HG03439 (cell line): ENCODE results near the gene NOC4L.

Source experiments
- ATAC-seq: cut with Tn5 transposase; IDR thresholded peaks from one replicate; pipeline ENCODE4 v1.9.1; 2021; ENCODE audit warnings: mild to moderate bottlenecking, moderate library complexity; ENCODE audit not compliant: unreplicated experiment

NOC4L gene

DNA sequence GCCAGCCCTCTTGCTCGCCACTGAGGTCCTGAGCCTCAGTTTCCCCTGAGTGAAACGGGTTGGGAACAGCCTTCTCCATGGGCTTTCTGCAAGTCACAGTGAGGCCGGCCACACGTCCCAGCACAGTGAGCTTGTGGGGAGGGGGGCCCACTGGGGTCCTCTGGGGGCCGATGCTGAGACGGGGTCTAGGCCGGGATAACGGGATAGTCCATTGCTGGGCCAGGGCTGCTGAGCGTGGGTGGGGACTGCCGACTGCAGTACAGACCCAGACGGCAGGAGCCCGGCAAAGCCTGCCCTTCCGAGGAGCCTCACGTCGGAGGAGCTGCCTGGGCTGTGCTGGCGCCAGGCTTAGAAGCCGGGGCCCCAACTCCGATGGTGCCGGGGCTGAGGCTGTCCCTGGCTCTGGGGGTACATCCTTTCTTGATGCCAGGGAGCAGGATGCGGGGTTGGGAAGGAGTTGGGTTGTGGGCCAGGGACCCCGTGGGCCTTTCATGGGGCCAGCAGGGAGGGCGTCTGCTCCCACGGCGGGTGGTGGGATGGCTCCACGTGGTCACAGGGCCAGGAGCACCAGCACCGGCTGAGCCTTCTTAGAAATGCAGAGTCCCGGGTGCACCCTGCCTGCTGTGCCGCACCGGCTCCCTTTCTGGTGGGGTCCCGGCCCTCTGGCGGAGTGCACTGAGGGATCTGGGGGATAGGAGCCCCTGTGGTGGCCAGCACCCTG, 24.2 kb downstream of the NOC4L start:
- no peak for ATAC-seq

DNA sequence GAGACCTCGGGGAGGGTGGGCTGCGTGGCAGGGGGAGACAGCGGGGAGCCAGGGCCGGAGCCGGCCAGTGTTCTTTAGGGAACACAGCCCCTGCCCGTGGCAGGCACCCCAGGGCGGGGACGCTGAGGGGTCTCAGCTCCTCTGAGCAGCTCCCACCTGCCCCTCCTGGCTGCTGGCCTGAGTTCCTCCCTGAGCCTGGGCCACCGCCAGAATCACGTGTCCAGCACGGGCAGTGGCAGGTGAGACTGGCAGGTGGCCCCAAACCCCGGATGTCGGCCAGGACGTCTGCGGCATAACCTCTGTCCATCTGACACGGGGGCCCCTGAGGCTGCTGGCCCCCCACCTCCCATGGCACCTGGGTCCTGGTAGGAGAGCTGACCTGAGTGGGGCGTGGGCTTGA, 25.1 kb downstream of the NOC4L start:
- ATAC-seq = no peak

DNA sequence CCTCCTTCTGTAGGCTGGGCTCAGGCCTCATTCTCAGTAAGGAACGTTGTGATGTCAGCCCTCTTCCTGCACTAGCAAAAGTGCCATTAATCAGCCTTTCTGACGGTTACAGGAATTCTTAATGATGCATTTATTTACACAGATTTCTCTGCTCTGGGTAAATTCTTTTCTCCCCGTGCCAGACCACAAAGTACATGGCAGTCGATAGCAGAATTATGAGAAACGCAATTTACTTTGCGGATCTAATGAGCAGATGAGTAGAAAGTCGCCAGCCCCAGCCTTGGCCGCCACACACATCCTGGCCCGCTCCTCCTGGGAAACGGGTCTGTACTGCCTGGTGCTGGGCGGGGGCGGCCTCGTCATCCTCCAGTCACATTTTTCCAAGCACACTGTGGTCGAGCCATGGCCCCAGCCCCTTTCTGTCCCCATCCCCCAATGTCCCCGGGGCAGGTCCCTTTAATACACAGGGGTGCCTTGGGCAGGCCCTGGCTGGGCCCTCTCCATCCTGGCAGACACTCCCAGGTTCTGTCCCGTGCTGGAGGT, 25.9 kb downstream of the NOC4L start:
- ATAC-seq = no peak

DNA sequence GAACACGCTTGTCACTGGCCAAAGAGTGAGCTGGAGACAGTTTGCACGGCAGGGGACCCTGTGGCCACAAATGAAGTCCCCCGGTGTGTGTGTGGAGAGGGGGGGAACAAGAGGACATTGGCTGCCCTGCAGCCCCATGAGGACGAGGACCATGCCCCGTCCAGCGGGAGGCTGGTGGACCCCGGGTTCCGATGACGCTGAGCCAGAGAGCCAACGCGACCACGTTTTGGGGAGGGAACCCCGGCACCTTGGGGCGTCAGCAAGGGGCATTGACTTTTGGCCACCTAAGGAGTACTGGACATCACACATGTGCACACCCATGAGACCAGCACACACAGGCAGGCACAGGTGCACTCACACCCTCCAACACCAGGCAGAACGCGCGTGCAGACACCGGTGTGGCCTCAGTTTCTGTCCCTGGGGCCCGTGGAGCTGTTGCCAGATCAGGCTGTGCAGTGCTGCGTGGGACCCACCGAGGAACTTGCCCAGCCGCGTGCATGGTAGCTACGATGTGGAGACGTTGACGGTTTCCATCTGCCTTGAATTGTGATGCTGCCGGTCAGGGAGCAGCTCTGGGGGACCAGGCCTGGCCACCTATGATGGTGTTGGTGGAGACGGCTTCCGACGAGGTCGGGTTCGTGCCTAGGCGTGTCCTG, 26.5 kb downstream of the NOC4L start:
- no peak for ATAC-seq

DNA sequence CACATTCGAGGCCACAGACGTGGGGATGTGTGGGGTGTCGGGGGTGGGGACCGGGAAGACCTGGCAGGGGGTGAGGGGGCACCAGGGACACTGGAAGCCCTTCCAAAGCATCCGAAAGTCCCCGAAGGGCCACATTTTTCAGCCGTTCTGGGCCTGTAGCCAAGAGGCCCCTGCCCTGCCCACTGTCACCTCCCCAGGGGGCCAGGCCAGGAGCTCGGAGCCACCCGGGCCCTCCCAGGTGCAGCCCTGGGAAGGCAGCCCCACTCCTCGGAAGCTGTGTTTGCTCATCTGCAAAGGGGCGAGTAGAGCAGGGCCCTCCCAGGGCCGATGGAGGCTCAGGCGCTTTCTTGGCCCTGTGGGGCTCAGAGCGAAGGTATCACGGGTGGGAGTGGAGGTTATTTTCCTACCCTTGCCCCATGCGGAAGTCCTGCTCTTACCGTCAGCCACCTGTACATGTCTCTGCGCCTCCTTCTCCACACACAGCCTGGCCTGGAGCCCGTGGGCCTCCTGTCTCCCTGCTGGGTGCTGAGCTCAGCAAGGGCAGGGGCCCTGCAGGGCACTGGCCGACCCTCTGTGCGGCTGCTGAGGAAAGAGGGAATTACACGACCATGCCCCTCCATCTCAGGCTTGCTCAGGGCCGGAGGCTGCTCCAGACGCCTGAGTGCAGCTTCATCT, 27.2 kb downstream of the NOC4L start:
- ATAC-seq = no peak

DNA sequence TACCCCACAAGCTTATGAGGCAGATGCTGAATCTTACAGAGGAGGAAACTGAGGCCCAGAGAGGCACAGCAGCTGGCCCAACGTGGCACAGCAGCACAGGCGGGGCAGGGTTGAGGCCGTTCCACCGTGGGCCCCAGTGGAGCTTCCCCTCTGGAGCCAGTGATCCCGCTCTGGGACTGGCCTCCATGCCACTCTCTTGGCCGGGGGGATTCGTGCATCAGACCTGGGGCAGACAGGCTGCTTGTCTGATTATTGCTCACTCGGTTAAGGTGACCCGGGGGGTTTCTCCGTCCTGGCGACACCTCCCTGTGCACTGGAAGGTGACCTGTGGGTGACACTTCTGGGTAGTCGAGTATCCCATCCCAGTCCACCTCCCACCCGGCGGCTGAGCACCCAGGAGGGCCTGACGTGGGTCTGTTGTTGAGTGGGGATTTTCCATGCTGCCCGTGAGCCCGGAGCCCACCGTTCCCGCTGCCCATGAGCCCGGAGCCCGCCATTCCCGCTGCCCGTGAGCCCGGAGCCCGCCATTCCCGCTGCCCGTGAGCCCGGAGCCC, 27.8 kb downstream of the NOC4L start:
- ATAC-seq = no peak

DNA sequence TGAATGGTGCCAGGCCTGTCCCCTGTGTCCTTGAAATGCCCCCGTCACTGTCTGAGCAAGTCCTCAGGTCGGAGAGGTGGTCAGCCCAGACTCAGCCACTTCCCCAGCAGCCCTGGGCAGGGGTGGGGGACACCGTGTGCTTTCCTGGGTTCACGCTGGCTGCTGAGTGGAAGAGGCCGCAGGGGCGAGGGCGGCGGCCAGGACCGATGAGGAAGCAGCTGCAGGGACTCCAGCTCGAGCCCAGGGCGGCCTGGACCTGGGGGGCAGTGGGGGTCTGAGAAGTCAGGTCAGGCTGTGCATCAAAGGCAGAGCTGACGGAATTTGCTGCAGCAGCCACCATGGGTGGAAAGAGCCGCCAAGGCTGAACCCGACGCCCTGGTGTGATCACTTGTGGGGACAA, 28.4 kb downstream of the NOC4L start:
- no peak for ATAC-seq

DNA sequence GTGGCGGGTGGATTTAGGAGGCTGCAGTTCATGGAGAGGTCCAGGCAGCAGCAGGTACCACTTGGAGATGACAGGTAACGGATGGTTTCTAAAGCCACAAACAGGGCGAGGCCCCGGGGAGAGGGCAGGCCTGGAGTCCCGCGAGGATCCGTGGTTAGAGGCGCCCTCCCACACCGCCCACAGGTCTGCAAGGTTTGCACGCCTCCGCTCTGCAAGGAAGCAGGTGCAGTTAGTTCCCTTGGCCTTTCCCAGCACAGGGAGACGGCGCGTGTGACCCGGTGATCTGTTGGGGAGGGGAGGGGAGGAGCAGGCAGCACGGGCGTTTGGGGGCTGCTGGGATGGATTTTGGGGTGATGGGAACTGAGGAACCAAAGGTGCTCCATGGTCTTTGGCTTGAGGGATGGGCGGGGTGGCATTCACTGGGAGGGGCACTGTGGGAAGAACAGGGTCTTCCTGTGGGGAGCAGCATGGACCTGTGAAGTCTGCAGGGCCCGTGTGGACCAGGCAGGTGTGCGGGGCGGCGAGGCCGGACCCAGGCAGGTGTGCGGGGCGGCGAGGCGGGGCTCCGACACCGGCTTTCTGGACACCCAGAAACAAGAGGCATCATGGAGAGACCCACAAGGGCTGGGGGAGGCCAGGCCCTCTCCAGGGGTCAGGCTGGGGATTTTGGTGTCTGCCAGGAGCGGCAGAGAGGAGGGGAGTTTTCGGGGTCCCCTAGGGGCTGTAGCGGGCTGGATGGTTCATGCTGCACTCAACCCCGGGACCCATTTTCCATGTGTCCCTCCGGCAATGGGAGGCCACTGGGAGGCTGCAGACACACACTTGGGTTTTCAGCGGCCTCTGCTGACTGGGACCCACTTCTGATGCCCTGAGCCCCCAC, 29.1 kb downstream of the NOC4L start:
- ATAC-seq = no peak

DNA sequence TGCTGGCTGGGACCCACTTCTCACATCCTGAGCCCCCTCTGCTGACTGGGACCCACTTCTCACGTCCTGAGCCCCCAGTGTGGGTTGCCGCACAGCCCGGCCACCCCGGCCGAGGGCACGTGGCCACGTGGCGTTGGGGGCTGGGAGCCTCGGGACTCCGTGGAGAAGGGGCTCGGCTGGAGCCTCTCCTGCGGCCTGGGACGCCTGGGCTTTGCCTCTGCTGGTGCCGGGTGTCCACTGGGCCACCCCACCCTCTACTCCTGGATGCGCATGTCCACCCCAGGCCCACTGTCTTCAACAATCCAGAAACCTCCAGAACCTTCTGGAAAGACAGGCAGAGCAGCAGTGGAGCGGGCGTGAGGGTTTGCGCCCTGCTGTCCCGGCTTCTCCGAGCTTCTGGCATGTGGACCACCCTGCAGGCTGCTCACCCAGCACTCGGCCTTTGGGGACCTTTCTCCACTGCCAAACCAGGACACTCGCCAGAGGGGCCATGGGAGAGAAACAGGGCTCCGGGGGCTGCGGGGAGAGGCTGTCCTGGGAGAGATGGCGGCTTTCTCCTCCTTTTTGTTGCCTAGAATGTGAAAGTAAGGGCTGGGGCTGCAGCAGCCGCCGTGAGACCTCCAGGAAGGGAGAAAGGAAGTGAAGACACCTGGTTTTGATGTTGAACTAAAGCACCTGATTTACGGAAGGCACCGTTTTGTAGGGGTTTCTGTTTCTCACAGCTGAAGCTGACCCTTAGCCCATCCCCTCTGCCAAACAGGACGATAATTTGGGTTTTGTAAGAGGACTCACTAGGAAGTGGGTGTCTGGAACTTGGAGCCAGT, 30.0 kb downstream of the NOC4L start:
- no peak for ATAC-seq

DNA sequence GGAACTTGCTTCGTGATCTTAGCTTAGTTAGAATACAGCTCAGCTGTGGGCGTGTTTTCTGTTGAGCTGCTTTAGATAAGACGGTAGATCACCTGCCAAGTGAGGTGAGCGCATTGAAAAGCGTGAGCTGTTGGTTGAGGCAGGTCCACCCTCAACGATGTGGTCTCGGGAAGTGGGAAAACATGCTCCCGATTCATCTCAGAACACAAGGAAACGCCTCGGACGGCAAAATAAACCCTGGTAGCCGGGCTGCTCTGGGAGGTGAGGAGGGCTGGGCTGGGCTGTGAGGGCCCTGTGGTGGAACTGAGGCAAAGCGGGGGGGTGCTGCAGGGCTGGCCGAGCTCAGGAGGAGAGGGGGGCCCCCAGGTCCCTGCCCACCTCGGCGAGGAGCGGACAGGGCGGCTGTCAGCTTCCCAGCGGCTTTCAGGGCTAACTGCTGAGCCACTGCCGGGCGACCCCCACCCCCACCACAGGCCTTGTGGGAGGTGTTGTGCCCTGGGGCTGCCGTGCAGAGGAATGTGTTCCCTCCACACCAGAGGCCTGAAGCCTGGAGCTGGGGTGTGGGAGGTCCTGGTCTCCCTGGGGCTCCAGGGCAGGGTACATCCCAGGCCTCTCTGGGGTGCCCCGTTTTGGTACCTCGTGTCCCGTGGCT, 30.7 kb downstream of the NOC4L start:
- no peak for ATAC-seq

DNA sequence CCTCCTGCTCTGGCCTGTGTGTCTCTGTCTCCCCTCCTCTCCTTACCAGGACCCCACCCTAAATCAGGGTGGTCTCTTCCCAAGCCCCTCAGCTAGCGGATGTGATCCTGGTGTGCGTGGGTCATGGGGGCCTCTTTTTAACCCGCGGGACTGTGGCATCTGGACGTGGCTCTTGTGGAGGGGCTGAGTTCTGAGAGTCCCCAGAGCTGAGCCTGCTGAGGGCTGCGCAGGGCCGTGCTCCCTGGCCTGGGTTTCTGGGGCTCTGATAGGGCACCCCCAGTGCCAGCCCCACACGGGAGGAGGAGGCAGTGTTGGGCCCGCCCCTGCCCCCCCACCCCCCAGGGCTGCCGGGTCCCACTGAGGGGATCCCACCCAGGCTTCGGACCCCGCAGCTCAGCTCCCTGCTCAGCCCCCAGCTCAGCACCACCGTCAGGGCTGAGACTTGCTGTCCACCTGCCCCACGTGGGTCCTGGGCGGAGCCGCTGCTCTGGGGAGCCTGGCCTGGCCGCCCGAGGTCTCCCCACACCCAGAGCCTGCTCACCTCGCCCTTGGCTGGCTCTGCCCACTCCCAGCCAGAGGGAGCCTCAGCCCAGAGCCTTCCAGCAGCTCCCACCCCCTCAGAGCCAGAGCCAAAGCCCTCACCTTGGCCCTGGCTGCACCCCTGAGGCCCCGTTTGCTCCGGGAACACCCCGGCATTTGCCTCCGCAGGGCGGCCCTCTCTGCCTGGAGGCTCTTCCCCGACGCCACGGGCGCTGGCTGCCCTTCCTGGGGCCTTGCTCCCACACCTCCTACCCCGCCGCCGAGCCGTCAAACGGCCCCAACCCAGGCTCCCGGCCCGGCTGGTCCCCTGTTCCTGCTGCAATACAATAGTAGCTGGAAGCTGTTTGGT, 31.5 kb downstream of the NOC4L start:
- ATAC-seq = no peak

DNA sequence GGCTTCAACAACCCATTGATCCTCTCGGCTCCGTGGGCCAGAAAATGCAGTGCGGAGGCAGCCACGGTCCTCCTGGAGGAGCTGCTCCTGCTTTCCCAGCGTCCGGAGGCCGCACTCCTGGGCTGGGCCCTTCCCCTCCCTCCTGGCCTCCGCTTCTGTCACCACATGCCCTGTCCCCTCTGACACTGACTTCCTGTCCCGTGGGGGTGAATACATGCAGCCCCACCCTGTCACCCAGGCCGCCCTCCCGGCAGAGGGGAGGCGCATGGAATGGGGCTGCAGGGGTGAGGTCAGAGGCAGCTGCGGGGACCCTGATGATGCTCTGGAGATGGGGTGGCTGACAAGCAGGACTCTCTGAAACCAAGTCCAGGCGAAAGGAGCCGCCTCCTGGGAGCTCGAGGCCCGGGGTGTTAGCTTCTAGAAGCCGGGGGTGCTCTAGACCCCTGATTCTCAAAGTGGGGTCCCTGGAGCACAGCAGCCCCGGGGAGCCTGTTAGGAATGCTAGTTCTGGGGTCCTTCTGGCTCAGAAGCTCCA, 32.2 kb downstream of the NOC4L start:
- ATAC-seq = no peak

DNA sequence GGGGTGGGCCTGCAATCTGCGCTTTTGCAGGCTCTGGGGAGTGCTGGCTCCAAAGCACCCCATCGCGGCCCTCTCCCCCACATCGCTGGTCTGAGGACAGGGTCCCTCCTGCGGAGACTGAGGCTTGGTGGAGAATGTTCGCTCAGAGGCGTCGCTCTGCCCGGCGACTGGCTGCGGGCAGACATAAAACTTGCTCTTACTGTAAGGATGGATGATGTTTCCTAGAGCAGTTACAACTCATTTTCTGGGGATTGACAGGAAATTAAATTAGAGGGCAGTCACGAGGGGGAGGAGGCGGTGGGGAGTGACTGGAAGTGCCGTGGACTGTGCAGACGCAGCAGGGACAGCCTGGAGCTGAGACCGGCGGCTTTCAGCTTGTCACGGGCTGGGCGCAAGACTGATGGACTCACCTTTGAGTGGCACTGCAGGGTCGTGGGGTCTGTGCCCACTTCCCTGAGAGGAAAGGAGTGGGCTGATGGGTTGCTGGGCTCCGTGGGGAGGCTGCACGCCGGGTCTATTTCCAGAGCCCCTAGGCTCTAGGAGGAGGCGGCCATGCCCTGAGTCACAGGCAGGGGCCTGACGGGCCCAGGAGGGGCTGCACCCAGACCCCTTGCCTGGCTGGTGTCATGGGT, 32.8 kb downstream of the NOC4L start:
- ATAC-seq = no peak

DNA sequence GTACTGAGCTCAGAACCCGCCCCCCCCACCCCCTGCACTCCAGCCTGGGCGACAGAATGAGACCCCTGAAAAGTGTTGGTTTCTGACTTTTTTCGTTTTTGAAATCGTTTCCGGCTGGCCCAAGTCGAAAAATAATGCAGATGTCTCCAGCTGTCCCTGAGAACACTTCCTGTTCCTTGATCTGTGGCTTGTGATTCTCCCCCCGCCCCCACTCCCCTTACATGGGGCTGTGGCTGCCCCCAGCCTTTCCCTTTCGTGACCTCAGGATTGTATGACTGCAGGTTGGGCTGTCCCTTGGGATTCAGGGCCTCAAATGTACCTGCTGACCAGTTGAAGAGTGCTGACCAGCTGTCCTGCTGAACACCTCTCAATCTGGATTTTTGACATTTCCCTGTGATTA, 34.1 kb downstream of the NOC4L start:
- no peak for ATAC-seq

DNA sequence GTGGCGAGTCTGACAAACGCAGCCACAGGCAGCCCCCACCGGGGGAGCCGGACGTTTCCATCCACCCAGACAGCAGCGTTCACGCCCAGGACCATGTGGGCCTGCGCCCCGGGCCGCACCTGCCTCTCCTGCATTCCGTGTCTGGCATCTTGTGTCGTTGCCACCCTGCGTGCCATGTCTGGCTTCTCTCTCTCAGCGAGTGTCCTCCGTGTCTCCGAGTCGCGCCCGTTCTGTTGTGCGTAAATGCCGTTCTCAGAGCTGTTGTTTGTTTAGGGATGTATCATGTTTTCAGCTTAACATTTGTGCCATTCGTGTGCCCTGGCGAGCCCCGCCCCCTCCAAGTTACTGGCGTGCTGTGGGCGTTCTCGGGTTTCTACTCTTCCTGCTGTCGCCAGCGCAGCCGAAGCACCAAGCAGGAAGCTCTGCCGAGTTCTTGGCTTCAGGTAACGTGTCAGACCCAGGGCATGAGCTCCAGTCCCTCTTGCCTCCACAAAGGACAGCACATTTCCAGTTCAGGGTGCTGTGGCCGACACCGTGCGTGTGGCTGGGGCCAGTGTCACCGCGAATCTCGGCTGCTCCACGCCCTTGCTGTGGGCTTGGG, 34.6 kb downstream of the NOC4L start:
- ATAC-seq = no peak

DNA sequence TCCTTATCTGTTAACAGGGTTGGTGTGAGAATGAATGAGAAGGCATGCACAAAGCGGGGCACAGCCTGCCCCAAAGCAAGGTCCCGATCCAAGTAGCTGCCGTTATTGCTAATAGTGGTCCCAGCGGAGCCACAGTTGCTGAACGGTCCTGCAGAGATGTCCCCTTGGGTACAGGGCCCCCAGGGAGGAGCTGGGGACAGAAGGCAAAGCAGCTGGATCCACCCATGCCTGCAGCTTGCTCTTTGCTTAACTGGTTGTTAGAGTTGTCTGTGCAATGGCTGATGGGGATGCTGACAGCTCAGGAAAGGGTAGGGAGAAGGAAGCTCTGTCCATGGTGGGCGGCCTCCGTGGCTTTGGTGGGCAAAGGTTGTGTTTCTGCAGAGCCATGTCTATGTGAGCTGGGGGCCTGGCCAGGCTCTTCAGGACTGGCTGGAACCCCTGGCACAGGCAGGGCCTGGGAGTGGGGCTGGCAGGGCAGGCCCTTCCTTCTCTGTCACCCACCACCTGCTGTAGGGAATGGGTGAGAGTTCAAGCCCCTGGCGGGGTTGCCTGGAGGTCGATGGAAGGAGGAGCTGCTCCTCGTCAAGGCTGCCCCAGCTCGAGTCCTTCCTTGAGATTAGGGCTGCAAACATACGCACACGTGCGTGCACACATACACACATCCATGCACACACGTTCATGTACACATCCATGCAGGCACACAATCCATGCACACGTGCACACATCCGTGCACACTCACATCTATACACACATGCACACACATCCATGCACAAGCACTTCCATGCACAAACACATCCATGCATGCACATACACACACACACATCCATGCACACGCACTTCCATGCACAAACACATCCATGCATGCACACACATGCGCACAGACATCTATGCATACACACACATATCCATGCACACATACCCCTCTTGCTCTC, 35.4 kb downstream of the NOC4L start:
- no peak for ATAC-seq
